ENCODE measurements around the gene SBSN. TPM values are rescaled to one million over a fixed set of nuclear protein-coding genes. Genes with fewer than 3 reads are reported as not detected.

The SBSN gene
- total RNA-seq, 1 experiment from 2014 or later, result 0.39 TPM

GRCh38 chr19:35516310-35516709 is 11.8 kb downstream of the SBSN start:
- H3K9me3 ChIP-seq (ENCODE audit: control insufficient read depth, insufficient read depth, low read depth, low read length), result no peaks in the 10 kb centered on the region
- intact Hi-C loops (cut with micrococcal nuclease; ENCODE audit: unreplicated experiment) (no loop called here), in situ Hi-C loops (cut with HindIII; ENCODE audit: low pct_unique_long_range_greater_than_20kb, low sequenced_read_pairs) (no loop called here)
- ATAC-seq (no peak), DNase-seq (ENCODE audit: low read depth, low spot score) (no peak)
- TF ChIP-seq POLR2AphosphoS5 (IDR thresholded peaks at IDR 0.05; ENCODE audit: low read depth, low read length) (no peak), SIN3A (IDR thresholded peaks at IDR 0.05; ENCODE audit: borderline replicate concordance, insufficient read depth, low read depth, low read length) (no peak), CTCF (IDR thresholded peaks at IDR 0.05) (no peak), TCF7L2 (IDR thresholded peaks at IDR 0.05; ENCODE audit: low read depth, low read length) (no peak), REST (IDR thresholded peaks at IDR 0.05; ENCODE audit: insufficient read depth in 1 of 2, low read depth in 2 of 2, low read length in 1 of 2) (no peak)
- ChIA-PET CTCF (no interaction called here), POLR2A (interaction anchor here (0.7 kb wide), 1 partner anchor 19 kb away, joined by 3 read pairs; no protein-coding TSS in a partner anchor)
- H3K4me1 ChIP-seq (ENCODE audit: control insufficient read depth, insufficient read depth, low read length), result peaks cover 5% of the 10 kb centered on the region; the same call in 1 of the 2 replicates
- H3K27me3 ChIP-seq (ENCODE audit: control insufficient read depth, insufficient read depth, low read length), result no peaks in the 10 kb centered on the region
- H3K4me3 ChIP-seq (ENCODE audit: low read depth in 2 of 2, low read length in 2 of 2), result no peak overlapping the region
- H3K27ac ChIP-seq (ENCODE audit: low read length), result no peak overlapping the region
- BruUV-seq (replicated peaks), result no TSS peak
- H3K36me3 ChIP-seq (ENCODE audit: control insufficient read depth, insufficient read depth, low read length), result no peaks in the 10 kb centered on the region

GRCh38 chr19:35514282-35514809 is 13.8 kb downstream of the SBSN start:
- no TSS peak for BruUV-seq (replicated peaks)
- Histone ChIP-seq H3K9me3 (ENCODE audit: control insufficient read depth, insufficient read depth, low read depth, low read length) (no peaks in the 10 kb centered on the region), H3K27ac (ENCODE audit: low read length) (no peak overlapping the region), H3K36me3 (ENCODE audit: control insufficient read depth, insufficient read depth, low read length) (no peaks in the 10 kb centered on the region; the same call in 1 of the 2 replicates), H3K27me3 (ENCODE audit: control insufficient read depth, insufficient read depth, low read length) (peaks cover 6% of the 10 kb centered on the region), H3K4me3 (ENCODE audit: low read depth in 2 of 2, low read length in 2 of 2) (no peak overlapping the region), H3K4me1 (ENCODE audit: control insufficient read depth, insufficient read depth, low read length) (peaks cover 10% of the 10 kb centered on the region; the same call in 1 of the 2 replicates)
- no peak for ATAC-seq
- TF ChIP-seq POLR2AphosphoS5 (IDR thresholded peaks at IDR 0.05; ENCODE audit: low read depth, low read length), result no peak
- TF ChIP-seq TCF7L2 (IDR thresholded peaks at IDR 0.05; ENCODE audit: low read depth, low read length), result no peak
- TF ChIP-seq REST (IDR thresholded peaks at IDR 0.05; ENCODE audit: insufficient read depth in 1 of 2, low read depth in 2 of 2, low read length in 1 of 2), result no peak
- TF ChIP-seq SIN3A (IDR thresholded peaks at IDR 0.05; ENCODE audit: borderline replicate concordance, insufficient read depth, low read depth, low read length), result no peak
- TF ChIP-seq CTCF (IDR thresholded peaks at IDR 0.05), result no peak
- CTCF ChIA-PET, result interaction anchor here (1.0 kb wide), 1 partner anchor 42 kb away, joined by 3 read pairs; no protein-coding TSS in a partner anchor
- intact Hi-C loops (cut with micrococcal nuclease; ENCODE audit: unreplicated experiment) (no loop called here), in situ Hi-C loops (cut with HindIII; ENCODE audit: low pct_unique_long_range_greater_than_20kb, low sequenced_read_pairs) (no loop called here)
- POLR2A ChIA-PET, result no interaction called here
- no peak for DNase-seq (ENCODE audit: low read depth, low spot score)

All from Panc1 (cell line).